Lower leg skin (tissue), 4 donors: ENCODE measurements around the gene ZFP69B. TPM values are rescaled to one million over a fixed set of nuclear protein-coding genes. Genes with fewer than 3 reads are reported as not detected.
A peak's percentile ranks its signal among the peaks of the same experiment; 100 is the strongest.

Experiments used
- DNase-seq, 2 donors: peaks; one replicate each; pipeline ENCODE4 v3.0.0-alpha.2; 2019; ENCODE audit warnings: low spot score in 2 of 2
- H3K4me3 ChIP-seq: fragments of 200-600 bp; sonication (generic); 2 replicates; pipeline ENCODE4 v1.5.1; 2017; ENCODE audit warnings: mild to moderate bottlenecking, low read depth; ENCODE audit not compliant: poor library complexity, severe bottlenecking
- POLR2A ChIP-seq, 2 donors: fragments of 450-650 bp; IDR thresholded peaks; one replicate each; pipeline ENCODE4 v1.6.1; 2016 to 2017; ENCODE audit warnings: antibody characterized with exemption in 2 of 2, mild to moderate bottlenecking in 1 of 2, moderate library complexity in 1 of 2
- WGBS, 2 donors: methylation state at CpG; one replicate each; pipeline ENCODE4 v1.1.5; 2018; 5-methylcytosine and 5-hydroxymethylcytosine counted together
- intact Hi-C: fragments of 100-400 bp; cut with DNase I; formaldehyde crosslinking; loops from one replicate; pipeline ENCODE4 v1.15.0; 2023; ENCODE audit warnings: low total_unique reads
- total RNA-seq, 4 donors: library from RNA; depleted of rRNA; stranded (reverse); fragments of >200 nt; gene quantifications; one replicate each; pipeline ENCODE4 v1.1.0, GENCODE V29; 2016
- TF ChIP-seq, protein P1 (sequence below), 3 donors: fragments of 450-650 bp; IDR thresholded peaks; one replicate each; pipeline ENCODE4 v1.5.1; 2016; ENCODE audit warnings: antibody characterized with exemption in 3 of 3, mild to moderate bottlenecking in 3 of 3, moderate library complexity in 2 of 3

The ZFP69B gene
- total RNA-seq, 4 donors from 2014 or later, result 0.52 to 0.81 (median 0.76) TPM; not detected in 1

DNA sequence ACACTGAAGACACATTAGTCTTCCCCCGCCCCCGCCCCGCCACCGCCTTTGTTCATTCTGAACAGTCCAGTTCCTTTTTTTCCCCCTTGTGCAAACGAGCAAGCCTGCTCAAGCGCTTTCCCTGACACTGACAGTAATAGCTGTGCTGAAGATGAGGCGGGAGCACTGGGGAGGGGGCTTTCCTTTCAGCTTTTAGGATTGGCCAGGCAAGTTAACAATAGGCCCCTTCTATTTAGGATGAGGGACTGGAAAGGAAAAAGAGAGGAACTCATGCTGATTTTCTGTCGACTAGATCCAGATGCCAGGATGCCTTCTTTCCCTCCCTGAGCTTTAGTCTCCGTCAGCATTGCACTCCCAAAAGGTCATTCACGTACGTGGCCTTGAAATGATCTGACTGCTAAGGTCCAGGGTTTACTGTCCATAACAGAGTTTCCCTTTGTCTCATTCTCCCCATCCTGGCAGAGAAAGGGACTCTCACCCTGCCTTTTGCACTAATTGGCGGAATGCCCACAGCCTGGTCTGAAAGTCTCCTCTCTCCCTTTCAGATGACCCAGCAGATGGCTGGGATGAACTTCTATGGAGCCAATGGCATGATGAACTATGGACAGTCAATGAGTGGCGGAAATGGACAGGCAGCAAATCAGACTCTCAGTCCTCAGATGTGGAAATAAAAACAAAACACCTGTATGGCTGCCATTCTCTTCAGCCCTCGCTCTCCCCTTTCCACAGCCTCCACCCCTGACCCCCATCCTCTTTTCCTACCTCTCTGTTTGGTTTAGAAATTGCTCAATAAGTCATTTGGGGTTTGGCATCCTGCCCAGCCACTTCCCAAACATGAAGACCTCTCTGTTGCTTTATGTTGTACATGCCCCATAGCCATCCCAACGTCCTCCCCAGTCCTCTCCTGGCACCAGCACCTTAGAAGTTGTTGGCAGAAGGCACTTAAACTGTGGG lies 28.6 kb upstream of the ZFP69B start:
- TF ChIP-seq POLR2A (IDR thresholded peaks at IDR 0.05), result no peak
- TF ChIP-seq, protein P1, sequence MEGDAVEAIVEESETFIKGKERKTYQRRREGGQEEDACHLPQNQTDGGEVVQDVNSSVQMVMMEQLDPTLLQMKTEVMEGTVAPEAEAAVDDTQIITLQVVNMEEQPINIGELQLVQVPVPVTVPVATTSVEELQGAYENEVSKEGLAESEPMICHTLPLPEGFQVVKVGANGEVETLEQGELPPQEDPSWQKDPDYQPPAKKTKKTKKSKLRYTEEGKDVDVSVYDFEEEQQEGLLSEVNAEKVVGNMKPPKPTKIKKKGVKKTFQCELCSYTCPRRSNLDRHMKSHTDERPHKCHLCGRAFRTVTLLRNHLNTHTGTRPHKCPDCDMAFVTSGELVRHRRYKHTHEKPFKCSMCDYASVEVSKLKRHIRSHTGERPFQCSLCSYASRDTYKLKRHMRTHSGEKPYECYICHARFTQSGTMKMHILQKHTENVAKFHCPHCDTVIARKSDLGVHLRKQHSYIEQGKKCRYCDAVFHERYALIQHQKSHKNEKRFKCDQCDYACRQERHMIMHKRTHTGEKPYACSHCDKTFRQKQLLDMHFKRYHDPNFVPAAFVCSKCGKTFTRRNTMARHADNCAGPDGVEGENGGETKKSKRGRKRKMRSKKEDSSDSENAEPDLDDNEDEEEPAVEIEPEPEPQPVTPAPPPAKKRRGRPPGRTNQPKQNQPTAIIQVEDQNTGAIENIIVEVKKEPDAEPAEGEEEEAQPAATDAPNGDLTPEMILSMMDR (IDR thresholded peaks at IDR 0.05), result peak in 1 of 3 donors; percentile 42
- intact Hi-C loops, result no loop called here
- no peak for DNase-seq
- H3K4me3 ChIP-seq, result no peak overlapping the region
- WGBS, 2 donors, result 70 to 76% methylated on average over 15 of the region's 15 CpGs

DNA sequence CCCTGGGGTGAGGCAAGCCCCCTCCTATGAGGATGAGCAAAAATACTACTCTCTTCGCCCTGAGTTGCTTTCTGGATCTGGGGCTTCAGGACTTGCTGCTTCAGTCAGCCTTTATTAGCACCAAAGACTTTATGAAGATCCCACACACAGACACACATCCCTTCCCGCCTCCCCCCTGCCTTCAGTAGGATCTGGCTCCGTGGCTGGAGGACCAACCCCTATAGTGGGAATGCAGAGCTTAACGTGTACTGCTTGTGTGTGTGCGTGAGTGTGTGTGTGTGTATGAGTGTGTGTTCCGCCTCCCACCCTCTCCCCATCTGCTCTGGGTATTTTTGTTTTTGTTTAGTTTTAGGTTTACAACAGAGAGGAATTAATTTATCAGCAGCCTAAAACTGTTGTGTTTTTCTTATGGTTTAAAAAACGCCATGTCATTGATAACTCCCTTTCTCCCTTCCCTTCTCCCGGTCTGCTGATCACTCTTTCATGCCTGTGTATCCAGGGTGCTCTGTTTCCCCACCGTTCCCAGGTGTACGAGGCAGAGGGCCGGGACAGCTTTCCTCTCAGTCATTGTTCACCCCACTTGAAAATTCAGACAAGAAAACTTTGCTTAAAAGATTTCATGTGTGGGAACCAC lies 27.5 kb upstream of the ZFP69B start:
- 85 to 90% methylated on average over 11 of the region's 11 CpGs for WGBS, 2 donors
- H3K4me3 ChIP-seq, result no peak overlapping the region
- TF ChIP-seq, protein P1 (IDR thresholded peaks at IDR 0.05), result no peak
- no peak for TF ChIP-seq POLR2A (IDR thresholded peaks at IDR 0.05)
- intact Hi-C loops, result no loop called here
- no peak for DNase-seq

DNA sequence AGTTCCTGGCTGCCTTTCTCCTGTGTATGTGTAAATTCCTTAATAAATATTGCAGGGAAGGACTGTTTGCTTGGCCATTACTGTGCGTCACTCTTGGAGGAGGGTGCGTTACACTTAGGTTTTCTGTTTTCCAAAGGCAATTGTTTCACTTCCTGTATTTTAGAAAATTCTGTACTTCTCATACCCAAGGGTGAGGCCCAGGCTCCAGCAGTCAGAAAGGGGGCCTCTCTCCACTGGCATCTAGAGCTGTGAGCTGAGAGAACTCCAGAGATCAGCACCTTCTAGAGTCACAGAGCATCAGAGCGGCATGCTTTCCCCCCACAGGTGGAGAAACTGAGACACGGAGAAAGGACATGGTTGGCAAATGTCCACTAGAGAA lies 27.0 kb upstream of the ZFP69B start:
- WGBS, 2 donors, result 89% methylated on average over 4 of the region's 4 CpGs
- H3K4me3 ChIP-seq, result no peak overlapping the region
- DNase-seq, result no peak
- TF ChIP-seq, protein P1 (IDR thresholded peaks at IDR 0.05), result no peak
- no peak for TF ChIP-seq POLR2A (IDR thresholded peaks at IDR 0.05)
- intact Hi-C loops, result no loop called here

DNA sequence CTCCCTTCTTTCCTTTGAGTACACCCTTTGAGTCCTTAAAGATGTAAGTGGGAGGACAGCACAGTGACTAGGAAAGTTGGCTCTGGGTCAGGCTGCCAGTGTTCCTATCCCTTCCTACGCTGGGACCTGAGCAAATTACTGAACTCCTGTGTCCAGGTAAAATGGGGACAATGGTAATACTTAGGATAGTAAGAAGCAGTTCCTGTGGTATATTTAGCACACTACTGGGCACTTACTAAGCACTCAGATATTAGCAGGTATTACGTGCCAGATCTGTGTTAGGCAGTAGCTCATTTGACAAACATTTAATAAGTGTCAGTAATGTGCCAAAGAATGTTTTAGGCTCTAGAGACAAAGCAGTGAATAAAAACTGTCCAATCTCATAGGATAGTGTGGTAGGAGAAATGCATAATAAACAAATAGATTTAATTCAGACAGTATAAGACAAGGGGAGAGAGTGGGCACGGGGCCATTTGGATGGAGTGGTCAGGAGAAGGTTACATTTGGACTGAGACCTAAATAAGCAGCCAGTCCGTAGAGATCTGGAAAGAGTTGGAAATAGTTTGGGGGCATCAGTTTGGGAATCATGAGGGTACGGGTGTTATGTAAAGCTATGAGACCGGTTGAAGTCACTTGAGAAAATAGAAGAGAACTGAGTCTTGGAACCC lies 26.2 kb upstream of the ZFP69B start:
- intact Hi-C loops, result no loop called here
- no peak overlapping the region for H3K4me3 ChIP-seq
- TF ChIP-seq, protein P1 (IDR thresholded peaks at IDR 0.05), result no peak
- TF ChIP-seq POLR2A (IDR thresholded peaks at IDR 0.05), result no peak
- no peak for DNase-seq
- 92 to 95% methylated on average over 6 of the region's 6 CpGs for WGBS, 2 donors

DNA sequence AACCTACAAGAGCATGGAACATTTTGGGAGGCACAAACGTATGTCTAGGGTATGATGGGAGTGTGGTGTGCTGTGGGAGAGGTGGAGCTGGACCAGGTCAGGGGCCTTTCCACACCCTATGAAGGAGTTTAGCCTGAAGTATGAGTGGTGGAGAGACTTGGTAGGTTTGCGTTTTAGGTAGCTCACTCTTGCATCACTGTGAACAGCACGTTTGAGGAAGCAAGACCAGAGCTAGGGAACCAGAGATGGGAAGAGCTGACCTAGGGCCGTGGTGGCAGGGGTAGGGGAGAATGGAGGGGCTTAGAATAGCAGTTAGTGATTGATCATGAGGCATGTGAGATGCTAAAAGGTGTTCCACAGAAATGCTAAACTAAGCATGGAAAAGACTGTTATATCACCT lies 25.1 kb upstream of the ZFP69B start:
- no peak for DNase-seq
- 60 to 73% methylated on average over 4 of the region's 4 CpGs for WGBS, 2 donors
- no peak for TF ChIP-seq POLR2A (IDR thresholded peaks at IDR 0.05)
- TF ChIP-seq, protein P1 (IDR thresholded peaks at IDR 0.05), result no peak
- intact Hi-C loops, result no loop called here
- no peak overlapping the region for H3K4me3 ChIP-seq
